H1 (cell line): ENCODE results near the gene AP1S3. TPM values are rescaled to one million over a fixed set of nuclear protein-coding genes. Genes with fewer than 3 reads are reported as not detected.

Source experiments
- CTCF ChIA-PET: fragments of 300-600 bp; sonication (Branson Sonifier 250); formaldehyde crosslinking; loops from one replicate; lab custom pipeline; 2021; ENCODE audit not compliant: partially characterized antibody; lab: Charles Lee
- POLR2A ChIA-PET: fragments of 300-600 bp; sonication (Branson Sonifier 250); formaldehyde crosslinking; loops from one replicate; lab custom pipeline; 2021; ENCODE audit warnings: inconsistent platforms; ENCODE audit not compliant: partially characterized antibody; lab: Charles Lee
- DNase-seq, 2 experiments: peaks; one replicate each; pipeline versions ENCODE4 v3.0.0 to v3.0.0-alpha.2; 2010 to 2022; ENCODE audit warnings: low spot score in 2 of 2, low read depth in 1 of 2, mixed read lengths in 1 of 2
- FAIRE-seq: peaks from 2 replicates; lab custom pipeline; 2011; peaks lifted over from hg19 to GRCh38; lab: Jason Lieb, UNC
- H2AFZ ChIP-seq: 2 replicates; pipeline ENCODE4 v1.8.1; 2012; ENCODE audit warnings: low read length, inconsistent platforms
- H2AK5ac ChIP-seq: 2 replicates; pipeline ENCODE4 v1.6.1; 2013; ENCODE audit warnings: low read depth, low read length
- H2BK120ac ChIP-seq: replicated peaks from 2 replicates; pipeline ENCODE3; 2013; ENCODE audit warnings: low read depth, low read length, inconsistent platforms
- H2BK12ac ChIP-seq: 2 replicates; pipeline ENCODE4 v1.6.1; 2013; ENCODE audit warnings: low read depth, low read length
- H2BK15ac ChIP-seq: 2 replicates; pipeline ENCODE4 v1.6.1; 2013; ENCODE audit warnings: low read length
- H2BK20ac ChIP-seq: 2 replicates; pipeline ENCODE4 v1.6.1; 2013; ENCODE audit warnings: low read length
- H2BK5ac ChIP-seq: 2 replicates; pipeline ENCODE4 v1.6.1; 2013; ENCODE audit warnings: low read depth, low read length
- H3K14ac ChIP-seq: 2 replicates; pipeline ENCODE4 v1.6.1; 2013; ENCODE audit warnings: inconsistent platforms; ENCODE audit not compliant: insufficient read length
- H3K18ac ChIP-seq: 2 replicates; pipeline ENCODE4 v1.6.1; 2013; ENCODE audit warnings: low read length; ENCODE audit errors: extremely low read depth
- H3K23ac ChIP-seq: 2 replicates; pipeline ENCODE4 v1.6.1; 2013; ENCODE audit warnings: inconsistent platforms; ENCODE audit not compliant: insufficient read length
- H3K23me2 ChIP-seq: 2 replicates; pipeline ENCODE4 v1.6.1; 2013; ENCODE audit warnings: low read depth, low read length
- H3K27ac ChIP-seq: 2 replicates; pipeline ENCODE4 v1.6.1; 2011; ENCODE audit warnings: low read depth, low read length, inconsistent platforms
- H3K27me3 ChIP-seq, 4 experiments: replicated peaks in 1 of 4; 1 replicate in 1 of 4; 2 replicates in 3 of 4; pipeline versions ENCODE4 v1.6.1 to v1.8.1; 2011 to 2013; ENCODE audit warnings: low read length in 3 of 4, mild to moderate bottlenecking in 3 of 4, inconsistent platforms in 2 of 4, mixed read lengths in 2 of 4, moderate library complexity in 1 of 4; ENCODE audit not compliant: control insufficient read depth in 3 of 4, insufficient read depth in 3 of 4; ENCODE audit errors: extremely low read depth in 1 of 4
- H3K36me3 ChIP-seq, 4 experiments: 2 replicates each; pipeline versions ENCODE4 v1.6.1 to v1.8.1; 2011 to 2013; ENCODE audit warnings: mild to moderate bottlenecking in 4 of 4, low read length in 3 of 4, moderate library complexity in 2 of 4, control low read depth in 1 of 4, inconsistent platforms in 1 of 4; ENCODE audit not compliant: insufficient read depth in 4 of 4, control insufficient read depth in 2 of 4
- H3K4ac ChIP-seq: replicated peaks from 2 replicates; pipeline ENCODE3; 2013; ENCODE audit warnings: low read length, low read depth, mixed read lengths, inconsistent platforms; ENCODE audit not compliant: insufficient read length
- H3K4me1 ChIP-seq, 4 experiments: replicated peaks in 1 of 4; 1 replicate in 1 of 4; 2 replicates in 3 of 4; pipeline versions ENCODE4 v1.6.1 to v1.8.1; 2011 to 2013; ENCODE audit warnings: low read length in 3 of 4, inconsistent platforms in 2 of 4, mixed read lengths in 1 of 4; ENCODE audit not compliant: insufficient read depth in 4 of 4, control insufficient read depth in 3 of 4
- H3K4me2 ChIP-seq, 2 experiments: 2 replicates each; pipeline versions ENCODE4 v1.6.1 to v1.8.1; 2011 to 2013; ENCODE audit warnings: low read depth in 2 of 2, low read length in 2 of 2, control low read depth in 1 of 2, inconsistent platforms in 1 of 2, mild to moderate bottlenecking in 1 of 2; ENCODE audit not compliant: insufficient read depth in 1 of 2
- H3K4me3 ChIP-seq, 4 experiments: fragments of 200-600, 300-600 bp in 1 of 4; sonication (generic), shearing (Covaris generic), sonication (Bioruptor Twin) in 1 of 4; 2 replicates each; pipeline versions ENCODE4 v1.5.1 to v1.8.1; 2011 to 2016; ENCODE audit warnings: low read length in 4 of 4, low read depth in 3 of 4, control low read depth in 2 of 4, inconsistent platforms in 2 of 4, mild to moderate bottlenecking in 2 of 4, mixed read lengths in 1 of 4, moderate library complexity in 1 of 4; ENCODE audit not compliant: insufficient read depth in 2 of 4; ENCODE audit errors: extremely low read depth in 1 of 4
- H3K56ac ChIP-seq: replicated peaks from 2 replicates; pipeline ENCODE3; 2013; ENCODE audit warnings: low read depth, mild to moderate bottlenecking, mixed read lengths, low read length, inconsistent platforms; ENCODE audit not compliant: insufficient read length
- H3K79me1 ChIP-seq: 2 replicates; pipeline ENCODE4 v1.6.1; 2013; ENCODE audit warnings: low read depth, low read length, control low read depth
- H3K79me2 ChIP-seq, 2 experiments: 2 replicates each; pipeline versions ENCODE4 v1.6.1 to v1.8.1; 2012 to 2013; ENCODE audit warnings: low read length in 2 of 2, mild to moderate bottlenecking in 2 of 2, inconsistent platforms in 1 of 2; ENCODE audit not compliant: insufficient read depth in 2 of 2, control insufficient read depth in 1 of 2
- H3K9ac ChIP-seq, 4 experiments: replicated peaks in 1 of 4; 1 replicate in 1 of 4; 2 replicates in 3 of 4; pipeline versions ENCODE4 v1.6.1 to v1.8.1; 2011 to 2013; ENCODE audit warnings: low read depth in 3 of 4, low read length in 3 of 4, control low read depth in 2 of 4, mild to moderate bottlenecking in 2 of 4, moderate library complexity in 2 of 4, inconsistent platforms in 1 of 4; ENCODE audit errors: extremely low read depth in 1 of 4
- H3K9me3 ChIP-seq, 2 experiments: 2 replicates each; pipeline versions ENCODE4 v1.6.1 to v1.8.1; 2012 to 2013; ENCODE audit warnings: mild to moderate bottlenecking in 2 of 2, moderate library complexity in 2 of 2, control low read depth in 1 of 2, inconsistent platforms in 1 of 2, low read depth in 1 of 2, low read length in 1 of 2, mixed read lengths in 1 of 2; ENCODE audit not compliant: insufficient read depth in 2 of 2
- H4K20me1 ChIP-seq, 2 experiments: replicated peaks in 1 of 2; 2 replicates each; pipeline versions ENCODE3 to v1.8.1; 2011 to 2013; ENCODE audit warnings: inconsistent platforms in 2 of 2, low read length in 2 of 2, mild to moderate bottlenecking in 1 of 2; ENCODE audit not compliant: insufficient read depth in 2 of 2, control insufficient read depth in 1 of 2
- H4K5ac ChIP-seq: 2 replicates; pipeline ENCODE4 v1.6.1; 2013; ENCODE audit warnings: low read length, low read depth, mixed read lengths, inconsistent platforms; ENCODE audit not compliant: insufficient read length
- H4K8ac ChIP-seq: 2 replicates; pipeline ENCODE4 v1.8.0; 2013; ENCODE audit warnings: mild to moderate bottlenecking, moderate library complexity, low read length, inconsistent platforms; ENCODE audit not compliant: insufficient read depth; ENCODE audit errors: extremely low read depth
- H4K91ac ChIP-seq: replicated peaks from 2 replicates; pipeline ENCODE3; 2013; ENCODE audit warnings: low read length, mixed read lengths, inconsistent platforms; ENCODE audit not compliant: insufficient read length
- ASH2L ChIP-seq: fragments of 200-600, 300-600 bp; sonication (generic); IDR thresholded peaks from one replicate; pipeline ENCODE4 v1.7.1; 2017; ENCODE audit warnings: low read length
- EP300 ChIP-seq, 2 experiments: IDR thresholded peaks; 1 replicate in 1 of 2; 2 replicates in 1 of 2; pipeline ENCODE4 v1.6.1; 2011 to 2012; ENCODE audit warnings: low read depth in 2 of 2, low read length in 2 of 2, mild to moderate bottlenecking in 2 of 2, borderline replicate concordance in 1 of 2, inconsistent platforms in 1 of 2, moderate library complexity in 1 of 2
- FOSL1 ChIP-seq: IDR thresholded peaks from 2 replicates; pipeline ENCODE4 v1.6.1; 2011; ENCODE audit warnings: mild to moderate bottlenecking, low read depth, low read length, moderate library complexity; ENCODE audit not compliant: insufficient read depth
- JUN ChIP-seq: IDR thresholded peaks from 2 replicates; pipeline ENCODE4 v1.6.1; 2011; ENCODE audit warnings: low read depth, mild to moderate bottlenecking, improper control_type of control experiment, low read length
- KDM4A ChIP-seq: IDR thresholded peaks from one replicate; pipeline ENCODE4 v1.7.1; 2012; ENCODE audit warnings: low read depth, mild to moderate bottlenecking, moderate library complexity, low read length, inconsistent platforms; ENCODE audit not compliant: severe bottlenecking
- NANOG ChIP-seq: IDR thresholded peaks from 2 replicates; pipeline ENCODE4 v1.6.1; 2011; ENCODE audit warnings: low read length, low read depth, mild to moderate bottlenecking, inconsistent platforms; ENCODE audit not compliant: insufficient read depth, poor library complexity, severe bottlenecking
- SIX5 ChIP-seq: IDR thresholded peaks from 2 replicates; pipeline ENCODE4 v1.6.1; 2011; ENCODE audit warnings: mild to moderate bottlenecking, low read depth, low read length
- TEAD4 ChIP-seq: IDR thresholded peaks from 2 replicates; pipeline ENCODE4 v1.6.1; 2012; ENCODE audit warnings: low read depth, low read length, inconsistent platforms, mixed read lengths
- WGBS, 2 experiments: shearing (Covaris generic) in 1 of 2; methylation state at CpG; one replicate each; pipeline versions ENCODE4 v1.1.6 to v1.1.7; 2013 to 2015; ENCODE audit warnings: low lambda C conversion rate in 2 of 2, mixed read lengths in 2 of 2, inconsistent platforms in 1 of 2, low coverage in 1 of 2, missing lambda C conversion rate in 1 of 2; ENCODE audit not compliant: insufficient replicate concordance in 2 of 2, insufficient coverage in 1 of 2, insufficient read length in 1 of 2; ENCODE audit errors: extremely low coverage in 1 of 2, missing lambda C conversion rate in 1 of 2; 5-methylcytosine and 5-hydroxymethylcytosine counted together
- polyA plus RNA-seq, 7 experiments: library from polyadenylated mRNA; depleted of rRNA in 3 of 7; stranded (reverse) in 5 of 7; unstranded in 2 of 7; fragments of >200 nt in 5 of 7; fragments of 200-250 nt in 2 of 7; gene quantifications; 1 replicate in 5 of 7; 2 replicates in 1 of 7; 4 replicates in 1 of 7; pipeline versions ENCODE4 v1.2.1 to v1.2.3, GENCODE V29; 2011 to 2013; ENCODE audit warnings: missing spikeins in 2 of 7, mixed read lengths in 2 of 7
- total RNA-seq: library from RNA; stranded (reverse); fragmentation: NEBNext Ultra II Directional; extraction: Animal tissue kit (Norgen Biotek cat#: 25700); gene quantifications from 2 replicates; pipeline ENCODE4 v1.2.1, GENCODE V29; 2021

AP1S3 gene
- total and polyA plus RNA-seq, 2 of the 8 experiments (the other 6 are each of a cell fraction or from before 2014, with no cell fraction given): 3.9 to 20.2 TPM

DNA sequence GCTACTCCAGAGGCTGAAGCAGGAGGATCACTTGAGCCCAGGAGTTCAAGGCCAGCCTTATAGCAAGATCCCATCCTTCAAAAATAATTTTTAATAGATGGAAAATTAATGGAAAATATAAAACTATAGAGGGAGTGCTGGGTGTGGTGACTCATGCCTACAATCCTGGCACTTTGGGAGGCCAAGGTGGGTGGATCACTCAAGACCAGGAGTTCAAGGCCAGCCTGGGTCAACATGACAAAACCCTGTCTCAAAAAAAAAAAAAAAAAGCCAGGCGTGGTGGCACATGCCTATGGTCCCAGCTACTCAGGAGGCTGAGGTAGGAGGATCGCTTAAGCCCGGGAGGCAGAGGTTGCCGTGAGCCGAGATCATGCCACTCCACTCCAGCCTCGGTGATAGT is 48.0 kb downstream of the AP1S3 start:
- H2BK15ac ChIP-seq: no peak overlapping the region
- H4K91ac ChIP-seq: no peak overlapping the region
- no peak for TF ChIP-seq FOSL1
- no peak for TF ChIP-seq SIX5
- no peak for TF ChIP-seq KDM4A
- no peak for TF ChIP-seq TEAD4
- TF ChIP-seq EP300 (IDR thresholded peaks at IDR 0.05; ENCODE audit: borderline replicate concordance in 1 of 2, low read depth in 2 of 2, low read length in 2 of 2): no peak
- no peak for TF ChIP-seq ASH2L
- no peak for TF ChIP-seq JUN
- no peak for TF ChIP-seq NANOG
- no peak for DNase-seq
- no peak overlapping the region for H3K27ac ChIP-seq
- H2BK20ac ChIP-seq: no peak overlapping the region
- ChIA-PET POLR2A (no interaction called here), CTCF (interaction anchor here (0.8 to 2.9 kb wide), 3 partner anchors 8 to 30 kb away, joined by 3 to 13 read pairs (median 9); no protein-coding TSS in a partner anchor)
- H3K79me2 ChIP-seq: peaks cover 0 to 17% of the 10 kb centered on the region in 2 experiments; a peak in 1 of 4 replicates
- no peak overlapping the region for H2AFZ ChIP-seq
- H2BK5ac ChIP-seq: no peak overlapping the region
- no peak overlapping the region for H3K9ac ChIP-seq
- no peak for FAIRE-seq
- 94% methylated on average over 6 of the region's 6 CpGs; no CpG with 5 or more reads in 1 of the 2 experiments for WGBS, 2 experiments
- no peaks in the 10 kb centered on the region for H3K27me3 ChIP-seq
- peaks cover 2% of the 10 kb centered on the region; the same call in 1 of the 2 replicates for H3K79me1 ChIP-seq
- no peaks in the 10 kb centered on the region for H3K23me2 ChIP-seq
- H3K23ac ChIP-seq: no peak overlapping the region
- no peak overlapping the region for H3K14ac ChIP-seq
- H2BK12ac ChIP-seq: no peak overlapping the region
- H3K4me2 ChIP-seq: no peak overlapping the region
- no peak overlapping the region for H3K18ac ChIP-seq
- no peak overlapping the region for H3K56ac ChIP-seq
- no peaks in the 10 kb centered on the region for H3K36me3 ChIP-seq
- H3K4ac ChIP-seq: no peak overlapping the region
- no peak overlapping the region for H4K8ac ChIP-seq
- H3K4me1 ChIP-seq: peaks cover 0 to 2% (median 0%) of the 10 kb centered on the region in 4 experiments; a peak in 1 of 7 replicates
- no peak overlapping the region for H3K4me3 ChIP-seq
- no peak overlapping the region for H2BK120ac ChIP-seq
- H2AK5ac ChIP-seq: no peak overlapping the region
- H4K20me1 ChIP-seq: no peaks in the 10 kb centered on the region
- no peaks in the 10 kb centered on the region for H3K9me3 ChIP-seq
- no peak overlapping the region for H4K5ac ChIP-seq
